Activated CD4-positive, CD25-positive, alpha-beta regulatory T cell treated with anti-CD3 and anti-CD28 coated beads, Interleukin-2, amount 50 U/mL, for 24 hours (primary cell): ENCODE data around the gene AGO3.
A peak's percentile ranks its signal among the peaks of the same experiment; 100 is the strongest.

Experiments used
- ATAC-seq, 2 donors: fragments of 150-1000 bp; cut with Tn5 transposase; one replicate each; pipeline ENCODE4 v1.10.0; 2021; ENCODE audit warnings: mild to moderate bottlenecking in 1 of 2, moderate library complexity in 1 of 2

AGO3 gene

GRCh38 chr1:36098650-36099365 lies 167.9 kb downstream of the AGO3 start:
- ATAC-seq = no peak

- ATAC-seq = peak; percentile 80 to 88
These were observed 168.9 kb downstream of the AGO3 start for GRCh38 chr1:36099681-36100341.

- no peak for ATAC-seq
These were observed 169.5 kb downstream of the AGO3 start for GRCh38 chr1:36100376-36100775.

DNA sequence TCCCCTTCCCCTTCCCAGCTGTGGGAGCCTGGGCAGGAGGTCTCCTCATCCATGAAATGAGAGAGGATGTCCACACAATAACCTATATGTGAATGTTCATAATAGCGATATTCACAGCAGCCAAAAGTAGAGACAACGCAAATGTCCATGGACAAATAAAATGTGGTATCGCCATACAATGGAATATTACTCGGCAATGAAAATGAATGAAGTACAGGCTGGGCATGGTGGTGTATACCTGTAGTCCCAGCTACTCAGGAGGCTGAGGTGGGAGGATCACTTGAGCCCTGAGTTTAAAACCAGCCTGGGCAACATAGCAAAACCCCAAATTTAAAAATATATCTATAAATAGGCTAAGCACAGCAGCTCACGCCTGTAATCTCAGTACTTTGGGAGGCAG lies 170.6 kb downstream of the AGO3 start:
- ATAC-seq = no peak

GRCh38 chr1:36106269-36106668 lies 175.4 kb downstream of the AGO3 start:
- no peak for ATAC-seq

DNA sequence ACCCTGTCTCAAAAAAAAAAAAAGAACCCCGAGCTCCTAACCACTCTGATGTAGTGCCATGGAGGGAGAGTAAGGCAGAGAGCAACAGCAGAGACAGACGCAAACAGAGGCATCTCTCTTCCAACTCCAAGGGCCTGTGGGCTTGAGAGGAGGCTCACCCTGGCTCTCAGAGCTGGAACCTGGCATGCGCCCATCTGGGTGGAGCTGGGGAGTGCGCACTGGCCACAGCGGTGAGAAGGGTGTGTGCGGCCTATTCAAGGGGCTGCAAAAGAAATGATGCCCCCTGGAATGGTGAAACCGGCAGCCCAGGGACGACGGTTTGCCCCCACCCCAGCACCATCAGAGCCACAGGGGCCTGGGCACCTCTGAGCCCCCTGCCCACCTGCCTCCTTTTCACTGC lies 176.5 kb downstream of the AGO3 start:
- ATAC-seq = no peak

GRCh38 chr1:36108314-36108713 lies 177.4 kb downstream of the AGO3 start:
- no peak for ATAC-seq

DNA sequence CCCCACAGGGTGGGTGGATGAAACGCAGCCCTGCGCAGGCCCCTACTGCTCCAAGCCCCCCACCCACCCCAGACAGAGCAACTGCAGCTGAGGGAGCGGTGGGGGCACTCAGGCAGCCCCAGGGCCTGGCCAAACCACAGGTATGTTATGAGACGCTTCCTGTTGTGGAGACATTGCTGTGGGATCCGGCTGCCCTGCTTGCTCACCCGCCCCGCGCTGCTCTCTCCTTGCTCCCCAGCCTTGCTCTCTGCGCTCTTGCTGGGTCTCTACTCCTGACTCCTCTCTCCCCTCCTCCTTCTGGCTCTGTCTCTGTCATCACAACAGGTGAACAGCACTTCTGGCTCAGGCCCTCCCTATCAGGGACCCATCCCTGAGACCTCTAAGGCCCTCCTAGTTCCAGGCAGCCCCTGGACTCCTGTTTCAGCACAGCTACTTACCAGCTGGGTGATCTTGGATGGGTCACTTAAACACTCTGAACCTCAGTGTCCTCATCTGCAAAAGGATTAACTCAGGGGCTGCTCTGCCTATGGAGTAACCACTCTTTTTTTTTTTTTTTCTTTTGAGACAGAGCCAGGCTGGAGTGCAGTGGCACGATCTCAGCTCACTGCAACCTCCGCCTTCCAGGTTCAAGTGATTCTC lies 178.3 kb downstream of the AGO3 start:
- ATAC-seq = peak; percentile 65 to 67

GRCh38 chr1:36111151-36111550 lies 180.2 kb downstream of the AGO3 start:
- no peak for ATAC-seq

DNA sequence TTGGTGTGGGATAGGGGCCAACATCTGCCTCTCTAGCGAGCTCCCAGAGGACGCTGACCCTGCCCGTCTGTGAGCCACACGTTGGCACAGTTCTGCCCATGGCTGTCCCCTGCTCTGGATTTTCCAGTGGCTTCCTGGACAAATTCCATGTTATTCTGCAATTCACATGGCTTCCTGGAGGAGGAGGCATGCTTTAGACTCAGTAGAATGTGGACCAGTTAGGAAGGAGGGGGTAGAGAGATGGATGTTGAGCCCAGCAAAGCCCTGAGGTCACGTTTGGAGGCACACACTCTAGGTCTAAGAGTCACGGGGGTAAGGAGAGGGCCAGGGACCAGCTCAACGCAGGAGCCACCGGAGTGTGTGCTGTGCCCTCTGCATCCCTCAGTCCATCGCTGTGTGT lies 181.9 kb downstream of the AGO3 start:
- ATAC-seq = no peak

DNA sequence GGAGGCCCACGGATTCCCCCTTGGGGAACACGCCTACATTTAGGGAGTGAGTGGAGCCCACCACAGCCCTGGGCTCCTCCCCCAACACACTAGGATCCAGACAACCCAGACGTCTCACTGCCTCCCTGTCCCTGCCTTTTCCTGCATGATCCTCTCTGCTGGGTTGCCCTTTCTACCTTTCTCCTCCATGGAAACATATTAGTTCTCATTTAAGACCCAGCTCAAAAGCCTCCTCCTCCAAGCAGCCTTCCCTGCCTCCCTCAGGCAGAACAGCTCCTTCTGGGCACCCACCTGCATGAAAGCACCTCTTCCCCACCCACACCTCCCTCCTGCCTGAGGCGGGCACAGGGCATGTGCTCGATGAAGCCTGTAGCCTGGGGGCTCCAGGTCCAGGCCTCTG lies 183.5 kb downstream of the AGO3 start:
- ATAC-seq = no peak

DNA sequence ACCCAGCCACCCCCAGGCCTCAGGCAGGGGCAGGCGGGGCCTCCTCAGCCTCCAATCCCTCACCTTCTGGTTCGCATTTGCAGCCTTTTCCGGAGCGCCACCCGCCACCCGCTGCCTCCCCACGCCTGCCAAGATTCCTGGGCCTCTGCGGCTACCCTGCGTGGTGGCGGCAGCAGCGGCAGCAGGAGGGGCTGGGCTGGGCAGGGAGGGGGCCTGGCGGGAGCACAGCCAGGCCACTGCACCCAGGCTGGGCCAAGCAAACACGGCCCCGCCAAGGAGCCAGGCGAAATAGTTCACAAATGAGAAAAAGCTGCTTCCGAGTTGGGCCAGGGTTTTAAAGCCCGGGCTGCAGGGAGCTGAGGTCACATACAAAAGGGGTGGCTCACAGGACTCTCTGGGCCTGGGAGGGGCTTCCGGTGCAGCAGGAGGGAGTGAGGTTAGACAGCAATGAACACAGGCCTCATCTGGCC lies 184.3 kb downstream of the AGO3 start:
- no peak for ATAC-seq

GRCh38 chr1:36115931-36116330 lies 185.0 kb downstream of the AGO3 start:
- ATAC-seq = no peak

DNA sequence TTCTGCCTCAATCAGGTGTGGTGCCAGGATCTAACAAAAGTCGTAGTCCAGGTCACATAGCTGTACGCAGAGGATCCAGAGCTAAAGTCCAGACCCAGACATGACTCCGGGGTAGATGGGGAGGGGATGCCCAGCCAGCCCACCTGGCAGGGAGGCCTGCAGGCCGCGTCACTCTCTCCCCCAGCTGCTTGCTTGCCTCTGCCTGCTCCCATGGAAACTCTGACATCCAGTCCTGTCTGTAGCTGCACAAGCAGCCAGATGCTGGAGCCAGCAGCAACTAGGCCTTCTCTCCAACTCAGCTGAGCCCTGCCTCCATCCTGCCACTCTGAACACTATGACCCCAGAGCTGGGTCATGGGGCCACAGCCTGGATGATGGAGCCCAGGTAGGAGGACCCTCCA lies 186.0 kb downstream of the AGO3 start:
- ATAC-seq = no peak

DNA sequence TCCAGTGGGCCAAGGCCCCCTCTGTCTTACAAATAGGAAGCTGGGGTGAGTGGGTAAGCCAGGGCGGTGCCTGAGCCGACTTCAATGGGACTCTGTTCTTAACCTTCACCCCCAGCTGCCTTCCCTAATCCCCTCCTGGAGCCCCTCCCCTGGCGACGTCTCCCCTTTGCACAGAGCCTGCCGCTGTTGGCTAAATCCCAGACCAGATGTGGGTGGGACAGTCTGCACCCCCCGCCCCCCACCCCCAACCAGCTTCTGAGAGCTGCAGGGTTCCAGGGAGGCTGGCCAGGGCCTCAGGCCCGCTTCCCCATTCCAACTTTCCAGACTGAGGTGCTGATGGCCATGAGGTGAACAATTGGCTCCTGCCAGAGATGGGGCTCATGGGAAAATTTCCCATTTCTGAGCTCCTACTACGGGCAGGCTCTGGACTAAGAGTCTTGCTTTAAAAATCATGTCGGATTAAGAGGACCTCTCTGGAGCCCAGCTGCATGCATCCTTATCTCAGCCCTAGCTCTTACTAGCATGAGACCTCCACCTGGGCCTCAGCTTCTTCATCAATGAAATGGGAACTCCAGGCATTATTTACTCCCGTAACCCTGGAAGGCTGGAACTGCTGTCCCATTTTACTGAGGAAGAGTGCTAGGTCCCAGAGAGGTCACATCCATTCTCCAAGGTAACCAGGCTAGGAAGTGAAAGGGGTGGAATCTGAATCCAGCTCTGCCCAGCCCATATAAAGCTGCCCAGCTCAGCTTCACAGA lies 187.7 kb downstream of the AGO3 start:
- ATAC-seq = no peak

DNA sequence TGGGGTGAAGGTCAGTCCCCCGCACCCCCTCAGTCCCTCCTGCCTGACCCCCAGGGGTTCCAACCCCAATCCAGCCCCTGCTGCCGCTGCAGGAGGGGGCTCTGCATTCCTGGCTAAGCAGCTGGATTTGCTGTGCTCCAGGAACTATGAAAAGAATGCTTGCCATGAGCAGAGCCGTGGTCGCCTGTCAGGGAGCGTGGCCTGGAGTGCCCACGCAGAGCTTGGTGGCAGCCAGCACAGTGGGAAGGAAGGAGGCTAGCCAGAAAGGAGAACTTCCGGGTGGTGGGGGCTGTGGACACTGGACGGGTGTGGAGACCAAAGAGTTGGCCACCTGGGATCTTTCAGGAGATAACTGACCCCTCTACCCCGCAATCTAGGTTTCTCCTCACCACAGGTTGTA lies 188.6 kb downstream of the AGO3 start:
- ATAC-seq = no peak
